Activated CD8-positive, alpha-beta memory T cell treated with anti-CD3 and anti-CD28 coated beads for 4 hours (primary cell): ENCODE measurements around the gene CKAP2L.

Experiments used
- DNase-seq, 2 donors: peaks; one replicate each; pipeline ENCODE4 v3.0.0-alpha.2; 2020; ENCODE audit warnings: low read depth in 2 of 2

Gene CKAP2L, protein sequence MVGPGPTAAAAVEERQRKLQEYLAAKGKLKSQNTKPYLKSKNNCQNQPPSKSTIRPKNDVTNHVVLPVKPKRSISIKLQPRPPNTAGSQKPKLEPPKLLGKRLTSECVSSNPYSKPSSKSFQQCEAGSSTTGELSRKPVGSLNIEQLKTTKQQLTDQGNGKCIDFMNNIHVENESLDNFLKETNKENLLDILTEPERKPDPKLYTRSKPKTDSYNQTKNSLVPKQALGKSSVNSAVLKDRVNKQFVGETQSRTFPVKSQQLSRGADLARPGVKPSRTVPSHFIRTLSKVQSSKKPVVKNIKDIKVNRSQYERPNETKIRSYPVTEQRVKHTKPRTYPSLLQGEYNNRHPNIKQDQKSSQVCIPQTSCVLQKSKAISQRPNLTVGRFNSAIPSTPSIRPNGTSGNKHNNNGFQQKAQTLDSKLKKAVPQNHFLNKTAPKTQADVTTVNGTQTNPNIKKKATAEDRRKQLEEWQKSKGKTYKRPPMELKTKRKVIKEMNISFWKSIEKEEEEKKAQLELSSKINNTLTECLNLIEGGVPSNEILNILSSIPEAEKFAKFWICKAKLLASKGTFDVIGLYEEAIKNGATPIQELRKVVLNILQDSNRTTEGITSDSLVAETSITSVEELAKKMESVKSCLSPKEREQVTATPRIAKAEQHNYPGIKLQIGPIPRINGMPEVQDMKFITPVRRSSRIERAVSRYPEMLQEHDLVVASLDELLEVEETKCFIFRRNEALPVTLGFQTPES

DNA sequence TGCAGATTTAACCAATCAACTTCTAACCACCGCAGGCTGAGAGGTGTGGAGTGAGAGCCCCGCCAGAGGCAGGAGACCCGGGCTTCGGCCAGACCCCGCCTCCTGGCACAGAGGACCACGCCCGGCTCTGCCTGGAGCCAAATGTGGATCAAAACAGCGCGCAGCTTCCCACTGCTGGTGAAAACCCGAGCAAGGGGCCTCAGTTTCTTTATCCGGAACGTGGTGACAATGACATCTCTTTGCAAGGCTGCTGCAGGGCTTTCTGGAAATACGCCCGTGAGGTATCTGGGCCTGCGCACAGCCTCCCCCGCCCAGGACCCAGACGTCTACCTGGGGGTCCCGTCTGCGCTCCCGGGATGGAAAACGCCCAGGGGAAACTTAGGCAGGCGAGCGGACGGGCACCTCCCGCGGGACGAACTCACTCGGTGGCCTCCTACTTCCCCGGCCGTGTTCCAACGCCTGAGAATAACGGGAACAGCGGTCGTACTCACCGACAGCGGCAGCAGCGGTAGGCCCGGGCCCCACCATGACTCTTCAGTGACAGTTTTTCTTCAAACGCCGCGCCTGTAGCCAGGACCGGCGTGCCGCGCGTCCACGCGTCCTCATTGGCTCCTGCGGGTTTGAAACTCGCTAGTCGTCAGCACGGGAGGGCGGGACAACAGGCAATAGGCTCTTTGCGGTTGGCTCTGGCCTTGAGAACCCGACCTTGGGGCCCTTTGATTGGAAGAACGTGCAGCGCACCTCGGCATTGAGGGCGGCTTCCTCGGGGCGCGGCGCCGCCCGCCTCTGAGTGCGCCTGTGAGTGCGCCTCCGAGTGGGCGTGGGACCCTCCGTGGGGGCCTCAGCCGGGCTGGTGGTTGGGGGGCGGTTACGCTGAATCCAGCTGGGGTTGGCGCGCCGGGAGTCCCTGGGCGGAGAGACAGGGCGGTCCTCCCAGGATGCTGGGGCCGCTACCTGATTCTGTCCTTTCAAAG lies at the start of gene CKAP2L:
TSS of gene CKAP2L (minus strand) at position 539 of the 974 bp plus-strand sequence. CDS start at position 528, 11 bp downstream.
- DNase-seq, result peak; percentile 90 to 93

DNA sequence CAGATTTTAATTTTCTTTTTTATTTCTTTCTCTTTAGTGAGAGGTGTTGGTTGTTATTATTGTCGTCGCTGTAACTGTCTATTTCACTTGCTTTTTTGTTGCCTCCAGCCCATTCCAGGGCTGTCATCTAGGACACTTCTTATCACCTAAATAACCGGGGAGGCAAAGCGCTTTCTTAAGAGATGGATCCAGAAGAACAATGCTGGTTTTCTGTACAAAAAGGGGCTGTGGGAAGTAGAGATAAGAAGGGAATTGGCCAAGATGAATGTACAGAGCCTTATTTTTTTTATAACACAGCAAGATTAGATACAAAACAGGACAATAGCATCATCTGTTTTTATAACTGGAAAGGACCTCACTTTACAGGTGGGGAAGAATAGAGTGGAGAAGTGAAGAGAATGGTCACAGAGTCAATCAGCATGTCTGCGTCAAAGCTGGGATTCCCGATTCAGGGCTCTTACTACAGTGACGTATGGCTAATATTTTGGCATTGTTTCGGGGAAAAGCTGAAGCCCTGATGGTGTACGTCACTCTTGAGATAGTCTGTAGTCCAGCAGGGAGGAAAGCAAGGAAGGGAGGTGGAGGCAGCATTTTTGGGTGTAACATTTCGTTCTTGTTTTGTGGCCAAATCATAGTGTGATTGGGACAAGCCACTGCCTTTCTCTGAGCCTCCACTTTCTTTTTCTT lies 49.0 kb upstream of the CKAP2L start:
- DNase-seq, result no peak

DNA sequence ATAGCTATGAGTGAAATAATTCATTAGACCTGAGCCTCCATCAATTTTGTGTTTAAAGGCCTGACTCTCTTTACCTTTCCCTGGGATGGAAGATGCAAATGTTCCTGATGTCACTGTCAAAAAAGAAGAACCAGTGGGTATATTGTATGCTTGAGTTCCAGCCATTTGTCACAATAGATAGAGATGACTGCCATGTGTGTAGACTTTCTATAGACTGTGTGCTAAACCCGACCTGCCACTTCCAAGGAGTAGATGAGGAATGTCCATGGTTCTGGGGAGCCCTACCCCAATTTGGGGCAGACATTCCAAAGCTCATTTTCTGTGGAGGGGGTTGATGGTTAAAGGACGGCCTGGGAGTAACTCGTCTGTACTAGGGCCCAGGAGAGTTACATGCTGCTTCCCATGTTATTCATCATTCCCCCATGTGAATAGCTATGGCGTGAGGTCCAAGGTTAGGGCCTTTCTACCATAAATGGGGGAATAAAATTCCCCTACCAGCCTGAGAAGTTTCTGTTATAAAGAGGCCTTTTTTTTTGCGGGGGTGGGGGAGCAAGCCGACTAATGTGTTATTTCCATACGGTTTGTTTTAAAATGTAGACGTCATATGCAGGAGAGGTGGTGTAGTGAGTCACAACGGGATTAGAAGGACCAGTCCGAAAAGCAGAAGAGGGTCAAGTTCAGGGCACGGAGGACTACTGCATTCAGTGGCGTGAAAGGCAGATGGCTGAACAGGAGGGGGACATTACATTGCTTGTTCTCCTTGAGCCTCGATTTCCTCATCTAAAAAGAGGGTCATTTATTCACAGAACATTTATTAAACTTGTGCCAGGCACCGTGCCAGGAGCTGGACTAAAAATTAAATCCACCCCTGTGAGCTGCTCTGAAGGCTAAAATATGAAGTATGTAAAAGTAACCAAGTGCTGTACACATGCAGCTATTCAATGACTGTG lies 48.2 kb upstream of the CKAP2L start:
- no peak for DNase-seq

DNA sequence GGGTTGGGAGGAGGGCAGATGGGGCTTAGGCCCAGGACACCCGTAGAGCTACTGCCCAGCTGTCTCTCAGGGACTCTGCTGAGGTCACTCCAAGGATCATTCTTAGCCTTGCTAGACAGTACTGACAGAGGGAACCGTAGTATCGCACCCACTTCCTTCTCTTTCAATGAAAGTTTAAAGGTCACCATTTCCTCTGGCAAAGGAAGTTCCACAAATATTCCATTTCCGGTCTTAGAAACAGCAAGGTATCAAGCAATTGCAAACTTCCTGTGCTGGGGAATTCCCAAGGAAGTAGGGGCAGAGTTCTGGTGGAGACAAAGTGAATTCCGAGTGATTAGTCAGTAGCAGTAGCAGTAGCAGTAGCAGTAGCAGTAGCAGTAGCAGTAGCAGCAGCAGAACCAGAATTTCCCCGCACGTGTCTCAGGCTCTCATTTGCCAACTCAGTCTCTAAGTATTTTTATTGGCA lies 47.5 kb upstream of the CKAP2L start:
- no peak for DNase-seq

DNA sequence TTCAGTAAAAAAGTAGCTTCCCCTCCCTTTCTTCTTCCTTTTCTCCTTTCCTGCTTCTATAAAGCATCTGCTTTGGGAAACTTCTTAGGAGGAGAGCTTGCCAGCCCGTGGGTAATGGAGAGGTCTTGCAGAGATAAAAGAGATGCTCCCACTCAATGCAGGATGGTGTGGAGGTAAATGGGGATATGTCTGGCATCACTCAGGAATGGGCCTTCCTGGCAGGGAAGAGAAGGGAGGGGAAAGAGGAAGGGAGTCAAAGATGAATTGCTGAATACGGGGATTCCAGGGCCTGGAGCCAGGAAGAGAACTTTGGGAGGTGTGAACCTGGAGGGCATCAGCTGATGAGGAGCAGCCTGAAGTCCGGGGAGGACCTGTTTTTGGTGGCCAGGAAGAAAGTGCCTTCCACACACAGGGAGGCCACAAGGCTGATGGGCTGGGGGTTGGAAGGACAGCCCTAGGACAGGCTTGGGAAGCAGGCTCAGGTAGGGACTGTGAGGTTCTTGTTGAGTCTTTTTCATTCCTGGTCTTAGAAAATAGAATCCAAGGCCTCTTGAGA lies 46.9 kb upstream of the CKAP2L start:
- no peak for DNase-seq

DNA sequence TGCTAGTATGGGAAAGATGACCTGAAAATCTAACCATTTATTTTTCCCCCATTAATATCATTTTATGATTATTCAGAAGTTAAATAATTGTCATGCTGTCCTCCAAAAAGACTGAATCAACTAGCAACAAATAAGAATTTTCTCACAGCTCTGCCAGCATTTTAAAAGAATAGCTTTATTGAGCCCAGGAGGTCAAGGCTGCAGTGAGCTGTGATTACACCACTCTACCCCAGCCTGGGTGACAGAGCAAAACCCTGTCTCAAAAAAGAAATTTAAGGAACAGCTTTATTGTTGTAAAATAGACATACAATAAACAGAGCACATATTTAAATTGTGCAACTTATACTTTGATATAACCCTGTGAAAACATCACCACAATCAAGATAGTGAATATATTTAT lies 44.7 kb upstream of the CKAP2L start:
- DNase-seq, result no peak

DNA sequence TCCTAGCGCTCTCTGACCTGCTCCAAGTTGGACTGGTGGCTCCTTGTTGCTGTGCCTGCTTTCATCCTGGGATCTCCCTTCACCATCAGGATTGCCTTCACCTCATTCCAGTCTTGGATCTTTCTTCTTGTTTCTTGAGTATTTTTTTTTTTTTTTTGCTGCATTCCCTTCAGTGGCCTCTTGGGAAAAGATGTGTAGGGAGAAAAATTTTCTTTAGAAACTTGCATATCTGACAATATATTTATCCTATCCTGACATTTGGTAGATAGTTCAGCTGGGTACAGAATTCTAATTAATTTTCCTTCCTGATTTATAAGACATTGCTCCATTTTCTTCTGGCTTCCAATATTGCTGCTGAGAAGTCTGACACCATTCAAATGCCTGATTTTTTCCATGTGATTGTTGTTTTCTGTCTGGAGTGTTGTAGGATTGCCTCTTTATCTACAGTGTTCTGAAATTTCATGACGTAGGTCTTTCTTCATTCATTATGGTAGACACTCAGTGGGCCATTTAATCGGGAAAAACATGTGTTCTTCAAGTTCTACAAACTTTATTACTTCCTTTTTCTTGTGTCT lies 42.9 kb upstream of the CKAP2L start:
- no peak for DNase-seq

DNA sequence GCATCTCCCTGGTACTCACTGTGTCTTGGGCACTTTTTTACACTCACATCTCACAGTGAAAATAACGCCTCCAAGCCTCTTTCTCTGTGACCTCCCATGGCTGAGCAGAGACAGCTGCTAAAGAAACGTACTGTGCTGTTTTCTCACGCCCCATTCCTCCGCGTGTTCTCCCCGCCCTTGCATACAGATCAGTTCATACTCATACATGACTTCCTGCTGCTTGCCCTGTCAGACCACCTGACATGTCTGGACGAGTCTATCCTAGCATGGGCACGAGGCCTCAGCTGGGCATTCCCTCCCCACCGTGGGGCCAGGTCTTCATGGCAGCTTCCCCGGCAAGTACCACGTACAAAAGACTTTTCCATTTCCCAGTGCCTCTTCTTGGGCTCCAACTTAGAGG lies 41.1 kb upstream of the CKAP2L start:
- no peak for DNase-seq

DNA sequence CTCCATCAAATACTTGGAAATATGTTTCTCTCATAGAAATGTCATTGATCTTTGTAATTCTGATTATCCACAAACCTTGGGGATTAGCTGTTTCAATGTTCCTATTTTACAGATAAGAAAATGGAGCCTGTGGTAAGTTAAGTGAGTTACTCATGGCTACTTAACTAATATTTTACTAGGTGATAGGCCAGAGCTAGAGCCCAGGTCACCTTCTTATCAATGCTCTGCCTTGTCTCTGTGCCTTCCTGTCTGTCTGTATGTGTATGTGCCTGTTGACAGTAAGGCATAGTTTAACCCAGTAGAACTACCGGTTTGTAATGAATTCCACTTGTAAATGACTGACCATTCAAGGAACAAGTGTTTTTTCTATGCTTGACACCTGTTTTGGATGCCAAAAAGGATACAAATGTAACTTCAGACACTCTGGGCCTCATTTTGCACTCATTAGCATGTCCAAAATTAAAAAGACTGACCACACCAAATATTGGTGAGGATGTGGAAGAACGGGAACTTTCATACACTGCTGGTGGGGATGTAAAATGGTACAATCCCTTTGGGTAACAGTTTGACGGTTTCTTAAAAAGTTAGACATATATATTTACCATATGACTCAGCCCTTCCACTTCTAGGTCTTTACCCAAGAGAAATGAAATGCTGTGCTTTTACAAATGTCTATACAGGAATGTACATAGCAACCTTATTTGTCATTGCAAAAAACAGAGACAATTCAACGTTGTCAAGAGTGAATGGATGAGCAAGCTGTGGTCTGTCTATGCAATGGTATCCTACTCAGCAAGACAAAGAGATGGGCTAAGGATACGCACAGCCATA lies 39.5 kb upstream of the CKAP2L start:
- no peak for DNase-seq

DNA sequence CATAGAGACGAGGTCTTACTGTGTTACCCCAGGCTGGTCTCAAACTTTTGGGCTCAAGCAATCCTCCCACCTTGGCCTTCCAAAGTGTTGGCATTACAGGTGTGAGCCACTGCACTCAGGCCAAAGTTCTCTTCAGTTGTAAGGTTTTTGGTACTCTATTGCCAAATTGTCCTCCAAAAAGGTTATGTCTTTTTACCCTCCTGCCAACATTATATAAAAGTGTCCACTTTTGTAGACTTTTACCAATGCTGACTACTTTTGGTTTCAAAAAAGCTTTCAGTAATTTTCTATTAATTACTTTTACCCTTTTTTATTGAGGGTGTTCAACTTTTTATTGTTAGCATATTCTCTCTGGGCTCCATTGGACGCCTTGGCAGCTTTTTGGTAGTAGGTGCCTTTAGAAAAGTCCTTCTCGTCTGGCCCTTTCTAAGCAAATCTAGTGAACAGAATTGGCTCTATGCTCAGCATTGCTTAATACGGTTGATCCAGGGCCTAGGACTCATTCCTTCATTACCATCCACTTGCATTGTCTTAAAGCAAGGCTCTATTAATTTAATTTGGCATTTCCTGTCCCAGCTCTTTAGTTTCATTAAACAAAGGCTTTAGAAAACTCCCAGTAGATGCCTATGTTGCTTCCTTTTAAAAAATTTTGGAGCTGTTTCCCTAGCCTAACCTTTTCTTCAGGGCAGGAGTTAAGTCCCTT lies 36.6 kb upstream of the CKAP2L start:
- DNase-seq, result no peak

DNA sequence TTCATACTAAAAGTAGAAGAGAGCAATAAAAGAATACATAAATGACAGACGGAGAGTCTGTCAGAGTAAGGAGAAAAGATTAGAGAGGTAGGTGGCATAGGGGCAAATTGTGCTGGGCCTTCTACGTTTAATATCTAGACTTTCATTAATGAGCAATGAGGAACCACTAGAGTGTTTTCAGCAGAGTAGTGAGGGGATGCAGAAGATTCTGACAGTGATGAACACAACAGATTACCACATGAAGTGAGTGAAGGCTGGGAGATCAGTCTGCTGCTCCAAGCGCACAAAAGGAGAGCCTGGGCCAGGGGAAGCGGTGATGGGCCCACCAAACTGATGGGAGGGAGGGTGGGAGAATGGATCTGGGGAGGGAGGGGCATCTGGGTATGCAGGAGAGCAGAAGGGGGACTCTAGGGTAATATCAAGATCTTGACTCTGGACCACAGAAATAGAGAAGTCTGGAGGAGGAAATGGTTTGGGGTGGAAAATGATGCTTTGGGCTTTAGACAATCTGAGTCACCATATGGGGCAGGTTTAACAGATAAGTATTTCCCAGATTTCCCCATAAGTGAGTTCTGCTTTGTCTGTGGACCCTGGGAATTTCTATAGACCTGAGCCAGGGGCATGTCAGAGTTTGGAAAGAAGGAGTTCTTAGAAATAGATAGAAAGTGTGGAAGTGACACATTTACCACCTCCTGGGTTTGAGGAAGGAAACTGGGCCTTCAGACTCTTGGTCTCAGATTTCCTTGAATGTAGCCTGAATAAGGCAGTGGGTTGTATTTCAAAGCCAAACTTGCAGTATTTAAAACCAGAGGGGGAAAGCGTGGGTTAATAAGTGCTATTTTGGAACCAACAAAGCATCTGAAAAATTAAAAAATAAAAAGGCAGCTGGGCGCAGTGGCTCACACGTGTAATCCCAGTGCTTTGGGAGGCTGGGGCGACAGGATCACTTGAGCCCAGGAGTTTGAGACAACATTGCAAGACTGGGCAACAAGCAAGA lies 34.9 kb upstream of the CKAP2L start:
- no peak for DNase-seq

DNA sequence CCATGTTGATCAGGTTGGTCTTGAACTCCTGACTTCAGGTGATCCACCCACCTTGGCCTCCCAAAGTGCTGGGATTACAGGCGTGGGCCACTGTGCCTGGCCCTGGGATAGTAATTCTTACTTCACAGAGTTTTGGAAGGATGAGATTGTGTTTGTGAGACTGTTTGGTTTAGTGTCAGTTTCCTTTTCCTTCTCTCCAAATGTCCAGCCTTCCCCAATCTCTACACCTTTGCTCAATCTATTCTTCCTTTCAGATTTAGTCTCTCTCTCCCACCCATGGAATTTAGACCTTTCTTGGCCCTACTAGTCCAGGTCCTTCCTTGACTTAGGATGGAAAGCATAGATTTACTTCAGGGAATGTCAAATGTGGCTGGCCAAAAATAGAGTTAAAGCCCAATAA lies 32.1 kb upstream of the CKAP2L start:
- DNase-seq, result no peak

DNA sequence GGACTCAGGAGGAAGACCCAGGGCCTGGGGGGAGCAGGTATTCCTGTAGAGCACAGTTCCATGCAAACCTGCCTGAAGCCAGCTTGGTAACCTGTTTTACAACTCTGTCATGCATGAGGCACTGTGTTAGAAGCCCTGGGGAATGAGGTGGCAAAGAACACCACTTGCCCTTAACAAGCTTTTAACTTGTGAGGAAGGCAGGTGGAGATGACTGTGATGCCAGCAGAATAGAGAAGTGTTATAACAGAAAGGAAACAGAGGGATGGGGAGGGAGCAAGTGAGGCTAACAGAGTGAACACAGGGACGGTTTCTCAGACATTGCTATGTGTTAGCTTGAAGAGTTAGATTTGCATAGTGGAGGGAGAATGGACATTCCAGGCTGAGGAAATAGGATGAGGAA lies 31.4 kb upstream of the CKAP2L start:
- DNase-seq, result no peak

DNA sequence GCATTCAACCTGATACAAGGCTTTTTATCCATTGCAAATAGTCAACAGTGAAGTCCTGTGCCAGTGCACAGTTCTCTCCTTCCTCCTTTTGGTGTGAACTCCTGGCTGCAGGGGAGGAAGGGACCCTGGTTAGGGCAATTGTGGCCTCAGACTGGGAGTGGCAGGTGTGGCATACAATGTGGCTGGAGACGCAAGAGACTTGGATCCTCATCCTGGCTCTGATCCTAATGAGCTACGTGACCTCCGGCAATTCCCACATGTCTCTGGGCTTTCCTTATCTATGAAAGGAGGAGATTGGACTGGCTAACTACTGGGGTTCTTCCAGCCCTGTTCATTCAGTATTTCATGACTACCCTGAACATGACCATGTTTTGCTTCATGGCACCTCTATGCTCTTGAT lies 30.4 kb upstream of the CKAP2L start:
- no peak for DNase-seq

DNA sequence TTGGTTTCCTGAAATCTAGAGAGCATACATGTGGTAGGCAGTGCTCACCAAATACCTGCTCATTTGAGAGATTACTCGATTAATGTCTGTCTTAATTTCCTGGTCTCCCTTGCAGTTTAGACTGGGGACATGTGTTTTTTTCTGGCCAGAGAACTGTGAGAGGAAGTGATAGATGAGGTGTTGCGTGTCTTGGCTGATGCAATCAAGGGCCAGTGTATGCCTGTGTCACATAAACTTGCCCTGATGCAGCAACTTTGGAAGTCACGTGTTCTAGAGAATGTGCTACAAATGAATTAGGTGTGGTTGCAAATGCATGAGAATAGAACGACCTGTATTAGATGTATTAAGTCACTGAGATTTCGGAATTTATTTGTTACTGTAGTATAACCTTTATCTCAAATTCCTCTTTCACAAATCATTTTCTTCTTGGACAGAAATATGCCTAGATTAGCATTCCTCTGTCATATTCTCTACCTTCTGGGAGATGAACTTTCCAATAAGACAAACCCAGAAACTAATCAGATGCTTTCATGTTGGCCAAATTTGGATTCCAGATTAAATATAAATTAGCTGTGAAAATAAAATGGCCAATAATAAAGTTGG lies 29.8 kb upstream of the CKAP2L start:
- no peak for DNase-seq

DNA sequence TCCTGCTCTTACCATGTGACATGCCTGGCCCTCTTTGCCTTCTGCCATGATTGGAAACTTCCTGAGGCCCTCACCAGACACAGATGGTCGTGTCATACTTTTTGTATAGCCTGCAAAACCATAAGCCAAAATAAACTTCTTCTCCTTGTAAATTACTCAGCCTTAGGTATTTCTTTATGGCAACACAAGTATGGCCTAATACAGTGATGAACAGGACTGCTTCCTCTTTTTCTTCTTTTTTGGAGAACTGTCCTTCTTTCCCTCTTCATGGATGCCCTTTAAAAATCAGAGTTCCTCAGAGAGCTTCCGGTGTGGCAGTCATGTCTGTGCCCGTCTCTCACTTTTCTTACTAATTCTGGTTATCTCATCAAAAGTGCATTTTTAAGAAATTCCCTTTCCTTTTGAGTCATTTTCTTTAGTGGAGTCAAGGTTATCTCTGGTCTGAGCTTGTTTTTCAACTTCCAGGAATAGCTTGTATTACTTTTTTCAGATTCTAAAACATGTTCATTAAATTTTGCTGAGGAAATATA lies 29.1 kb upstream of the CKAP2L start:
- no peak for DNase-seq
